Activated CD4-positive, alpha-beta T cell treated with anti-CD3 and anti-CD28 coated beads, Interleukin-2, amount 50 U/mL, for 16 hours (primary cell): Measurements from ENCODE around the gene KCNQ5.
"Not testable (repeated sequence)": the region's sequence is repeated elsewhere in the genome, so short reads cannot be mapped to it uniquely, and the experiment has no call there.

ENCODE experiments used
- DNase-seq: peaks from one replicate; pipeline ENCODE4 v3.0.0-alpha.2; 2020

KCNQ5 gene

DNA sequence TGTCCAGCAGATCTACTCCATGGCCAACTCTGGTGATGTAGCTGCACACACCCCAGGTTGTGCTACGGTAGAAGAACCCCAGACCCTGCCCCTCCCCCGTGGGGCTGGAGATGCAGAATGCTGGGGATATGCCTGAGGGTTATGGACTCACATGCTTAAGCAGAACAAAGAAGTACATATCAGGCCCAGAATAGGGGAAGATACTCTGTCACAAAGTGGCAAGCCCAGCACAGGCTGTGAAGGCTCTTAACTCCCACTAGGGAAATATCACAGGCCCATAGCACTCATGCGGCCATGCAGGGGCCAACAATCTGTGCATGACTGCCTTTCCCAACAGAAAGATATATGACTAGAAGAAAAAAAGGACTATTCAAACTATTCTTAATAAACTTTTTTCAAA, 234.9 kb downstream of the KCNQ5 start:
- DNase-seq: no peak

DNA sequence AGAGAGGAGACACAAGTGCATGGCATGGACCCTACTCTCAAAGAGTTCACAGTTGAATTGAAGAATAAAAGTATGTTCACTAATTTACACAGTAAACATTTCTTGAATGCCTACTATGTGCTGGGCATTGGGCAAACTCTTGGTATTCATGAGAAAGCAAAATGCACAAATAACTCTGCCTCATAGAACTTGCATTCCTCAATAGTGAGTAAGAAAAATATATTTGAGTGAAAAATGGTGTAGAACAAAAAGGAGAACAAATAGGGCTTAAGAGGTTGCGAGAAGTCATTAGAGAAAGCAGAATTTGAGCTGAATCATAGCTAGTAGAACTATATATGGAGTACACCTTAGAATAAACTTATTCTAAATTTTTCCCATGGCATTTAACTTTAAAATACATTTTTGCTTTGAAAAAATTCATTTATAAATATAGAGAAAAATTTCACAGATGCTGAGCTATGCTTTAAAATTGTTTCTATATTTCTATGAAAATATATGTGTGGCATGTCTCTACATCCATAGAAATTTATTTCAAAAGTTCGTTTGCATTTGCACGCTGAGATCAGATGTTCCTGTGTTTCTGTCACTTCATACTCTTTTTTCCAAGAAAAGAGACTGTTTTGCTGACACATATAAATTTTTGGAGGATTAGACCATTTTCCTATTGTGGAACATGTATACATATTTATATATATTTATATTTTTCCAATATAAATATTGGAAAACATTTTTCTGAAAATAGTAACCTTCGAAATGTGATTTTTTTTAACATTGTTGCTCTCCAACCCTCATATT, 236.1 kb downstream of the KCNQ5 start:
- DNase-seq: no peak

- no peak for DNase-seq
Observed at GRCh38 chr6:72861059-72861458, 239.2 kb downstream of the KCNQ5 start.

DNA sequence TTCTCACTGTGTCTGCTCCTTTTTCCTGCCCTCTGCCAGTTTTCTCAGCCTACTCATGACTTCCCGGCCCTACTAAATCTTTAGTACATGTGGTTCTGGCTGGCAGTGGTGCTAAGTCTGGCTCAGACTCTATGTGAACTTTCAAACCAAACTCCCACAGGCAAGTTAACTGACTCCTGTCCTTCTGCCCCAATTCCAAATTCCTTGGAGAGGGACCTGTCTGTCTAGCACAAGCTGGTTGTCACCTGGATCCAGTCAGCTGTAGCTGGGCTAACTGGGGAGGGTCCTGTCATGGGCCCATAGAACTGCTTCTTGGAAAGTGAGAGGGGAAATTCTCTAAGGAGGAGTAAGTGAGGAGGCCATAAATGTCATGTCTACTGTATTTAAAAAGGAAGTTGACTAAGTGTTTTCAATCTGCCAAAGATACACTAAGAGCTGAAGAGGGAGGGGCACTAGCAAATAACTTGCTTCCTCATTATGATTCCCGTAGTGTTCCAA, 240.1 kb downstream of the KCNQ5 start:
- no peak for DNase-seq

DNA sequence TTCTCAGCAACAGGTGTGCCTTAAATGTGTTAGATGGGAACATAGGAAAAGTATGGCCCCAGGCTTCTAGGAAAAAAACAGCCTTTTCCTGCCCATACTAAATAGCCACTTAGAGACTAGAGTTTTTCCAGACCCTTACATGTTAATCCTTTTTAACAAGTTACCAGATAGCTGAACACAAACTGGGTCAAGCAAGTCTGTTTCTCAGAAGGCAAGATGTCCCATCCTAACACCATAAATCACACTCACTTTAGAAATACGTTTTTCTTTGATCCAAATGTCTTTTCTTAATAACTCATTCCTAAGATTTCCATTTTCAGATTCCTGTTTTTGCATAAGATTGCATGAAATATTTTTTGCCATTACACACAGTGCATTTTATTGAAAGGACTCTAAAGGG, 241.3 kb downstream of the KCNQ5 start:
- DNase-seq: no peak

DNA sequence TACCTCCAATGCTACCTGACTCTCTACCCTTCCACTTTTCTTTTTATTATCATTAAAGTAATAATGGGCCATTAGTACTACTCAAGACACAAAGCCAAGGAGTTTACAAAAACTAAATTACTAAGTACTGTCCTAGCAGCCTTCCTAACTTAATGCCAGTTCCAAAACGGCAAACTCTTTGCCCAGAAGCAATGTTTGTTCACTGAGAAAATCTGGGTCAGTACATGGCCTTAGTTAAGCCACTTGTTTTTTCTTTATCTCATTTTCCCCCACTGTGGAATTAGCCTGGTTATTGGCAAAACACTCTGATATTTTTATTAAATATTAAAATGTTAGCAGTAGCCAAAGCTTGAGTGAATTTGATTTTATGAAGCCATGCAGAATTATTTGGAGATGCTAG, 242.4 kb downstream of the KCNQ5 start:
- DNase-seq: no peak

DNA sequence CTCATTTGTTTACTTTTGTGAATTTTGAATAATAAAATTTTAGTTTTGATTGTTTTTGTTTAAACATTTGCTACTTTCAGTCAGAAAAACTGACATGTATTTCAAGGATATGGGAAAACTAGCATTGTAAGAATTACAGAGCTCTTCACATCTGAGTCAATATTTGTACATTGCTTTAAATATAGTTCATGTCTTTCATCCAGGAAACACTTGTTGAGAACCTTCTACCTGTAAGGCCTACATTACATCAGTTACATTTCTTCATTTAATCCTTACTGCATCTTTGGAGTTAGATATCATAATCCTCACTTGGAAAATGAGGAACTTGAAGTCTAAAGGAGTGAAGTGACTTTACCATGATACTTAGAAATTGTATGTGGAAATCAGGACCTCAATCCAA, 242.9 kb downstream of the KCNQ5 start:
- DNase-seq: no peak

DNA sequence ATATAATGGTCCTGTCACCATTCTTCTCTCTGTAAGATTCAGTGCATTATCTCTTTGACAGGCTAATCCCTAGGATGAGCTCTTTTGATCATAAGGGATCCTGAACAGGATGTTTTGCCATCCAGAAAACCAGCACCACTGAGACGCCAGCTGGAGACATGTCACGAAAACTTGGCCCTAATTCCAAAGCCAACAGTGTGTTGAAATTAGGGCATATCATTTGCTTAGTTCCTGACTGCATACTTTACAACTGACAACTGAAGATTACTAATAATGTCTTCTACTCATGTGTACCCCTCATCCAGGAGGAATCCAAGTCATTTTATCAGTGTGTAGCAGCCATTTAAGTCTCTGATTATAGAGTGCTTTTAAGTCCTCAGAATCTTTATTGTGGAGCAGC, 243.6 kb downstream of the KCNQ5 start:
- no peak for DNase-seq

- no peak for DNase-seq
Observed at GRCh38 chr6:72869621-72870020, 247.8 kb downstream of the KCNQ5 start.

- DNase-seq: no peak
Observed at GRCh38 chr6:72873433-72873832, 251.6 kb downstream of the KCNQ5 start.

DNA sequence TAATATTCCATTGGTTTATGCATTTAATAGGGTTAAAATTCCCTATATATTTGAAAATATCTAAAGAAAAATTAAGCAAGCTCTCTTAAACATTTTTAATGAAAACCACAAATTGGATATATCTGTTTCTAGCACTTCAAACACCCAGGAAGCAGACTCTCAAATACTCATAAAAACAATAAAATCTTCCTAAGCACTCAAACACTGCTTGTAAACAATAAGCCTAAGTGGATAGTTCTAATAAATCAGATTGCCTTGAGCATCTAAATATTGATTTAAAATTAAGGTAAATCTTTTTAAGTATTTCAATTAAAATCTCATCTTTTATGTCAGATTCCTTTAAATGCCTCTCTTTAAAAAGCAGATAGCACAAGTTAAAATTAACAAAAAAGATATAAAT, 254.4 kb downstream of the KCNQ5 start:
- DNase-seq: no peak

DNA sequence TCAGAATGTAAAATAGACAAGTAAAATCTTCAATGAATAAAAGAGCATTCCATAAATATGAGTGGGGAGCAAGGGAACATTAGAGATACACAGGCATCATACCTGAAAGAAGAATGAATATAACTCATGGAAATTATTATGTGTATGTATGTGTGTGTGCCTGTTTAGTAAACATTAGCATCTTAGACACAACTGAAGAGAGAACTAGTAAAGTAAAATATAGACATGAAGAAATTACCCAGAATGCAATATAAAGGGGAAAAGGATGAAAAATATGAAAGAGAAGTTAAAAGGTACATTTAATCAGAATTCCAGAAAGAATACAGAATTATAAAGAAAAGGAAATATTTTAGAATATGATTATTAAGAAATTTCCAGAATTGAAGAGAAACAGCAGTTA, 264.3 kb downstream of the KCNQ5 start:
- no peak for DNase-seq

DNA sequence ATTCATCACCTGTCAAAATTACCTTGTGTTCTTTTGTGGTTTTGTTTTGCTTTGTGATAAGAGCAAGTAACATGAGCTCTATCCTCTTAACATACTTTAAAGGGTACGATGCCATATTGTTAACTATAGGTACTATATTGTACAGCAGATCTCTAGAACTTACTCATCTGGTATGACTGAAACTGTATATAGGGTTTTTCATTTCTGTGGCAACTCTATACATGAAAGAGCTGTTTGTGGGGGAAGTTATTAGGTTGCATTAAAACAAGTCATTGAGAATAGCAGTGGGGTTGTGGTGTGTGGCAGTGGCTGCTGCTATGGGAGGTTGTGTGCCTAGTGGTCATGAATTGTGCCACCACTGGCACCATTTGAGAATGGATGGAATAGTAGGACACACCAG, 268.4 kb downstream of the KCNQ5 start:
- peak; percentile 3 for DNase-seq

DNA sequence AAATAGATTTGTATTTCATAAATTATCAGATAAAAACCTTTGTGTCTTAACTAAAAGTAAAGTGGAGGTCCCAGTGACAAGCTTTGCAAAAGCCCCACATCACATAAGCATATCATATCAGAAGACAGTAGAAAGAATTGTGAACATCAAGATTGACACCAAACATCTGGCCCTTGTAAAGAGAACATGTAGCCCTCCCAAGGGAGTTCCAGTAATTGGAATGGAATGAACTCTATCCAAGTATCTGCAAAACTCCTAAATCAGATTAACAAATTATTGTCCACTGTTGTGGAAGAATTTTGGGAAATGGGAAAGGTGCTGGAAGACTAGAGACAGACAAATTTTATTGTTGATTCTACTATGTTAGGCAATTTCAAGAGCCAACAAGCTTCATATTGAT, 268.8 kb downstream of the KCNQ5 start:
- DNase-seq: no peak

DNA sequence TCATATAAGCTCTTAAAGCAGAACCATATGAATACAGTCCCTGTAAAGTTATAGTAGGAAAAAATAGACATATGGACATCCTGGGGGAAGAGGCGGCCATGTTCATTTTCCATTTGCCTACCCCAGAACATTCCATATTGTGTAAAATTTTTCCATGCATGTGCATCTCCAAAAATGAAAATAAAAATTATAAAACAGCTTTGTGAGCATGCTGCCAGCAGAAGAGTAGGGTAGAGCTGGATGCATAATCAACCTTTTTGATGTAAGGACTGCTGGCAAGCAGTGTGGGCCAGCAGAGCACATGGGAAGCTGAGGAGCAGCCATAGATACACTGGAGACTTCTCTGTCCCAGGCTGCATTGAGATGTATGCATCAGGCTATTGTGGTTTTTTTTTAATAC, 271.0 kb downstream of the KCNQ5 start:
- no peak for DNase-seq

- no peak for DNase-seq
Observed at GRCh38 chr6:72894091-72894490, 272.2 kb downstream of the KCNQ5 start.

GRCh38 chr6:72898313-72898712, 276.4 kb downstream of the KCNQ5 start:
- not testable (repeated sequence) for DNase-seq

DNA sequence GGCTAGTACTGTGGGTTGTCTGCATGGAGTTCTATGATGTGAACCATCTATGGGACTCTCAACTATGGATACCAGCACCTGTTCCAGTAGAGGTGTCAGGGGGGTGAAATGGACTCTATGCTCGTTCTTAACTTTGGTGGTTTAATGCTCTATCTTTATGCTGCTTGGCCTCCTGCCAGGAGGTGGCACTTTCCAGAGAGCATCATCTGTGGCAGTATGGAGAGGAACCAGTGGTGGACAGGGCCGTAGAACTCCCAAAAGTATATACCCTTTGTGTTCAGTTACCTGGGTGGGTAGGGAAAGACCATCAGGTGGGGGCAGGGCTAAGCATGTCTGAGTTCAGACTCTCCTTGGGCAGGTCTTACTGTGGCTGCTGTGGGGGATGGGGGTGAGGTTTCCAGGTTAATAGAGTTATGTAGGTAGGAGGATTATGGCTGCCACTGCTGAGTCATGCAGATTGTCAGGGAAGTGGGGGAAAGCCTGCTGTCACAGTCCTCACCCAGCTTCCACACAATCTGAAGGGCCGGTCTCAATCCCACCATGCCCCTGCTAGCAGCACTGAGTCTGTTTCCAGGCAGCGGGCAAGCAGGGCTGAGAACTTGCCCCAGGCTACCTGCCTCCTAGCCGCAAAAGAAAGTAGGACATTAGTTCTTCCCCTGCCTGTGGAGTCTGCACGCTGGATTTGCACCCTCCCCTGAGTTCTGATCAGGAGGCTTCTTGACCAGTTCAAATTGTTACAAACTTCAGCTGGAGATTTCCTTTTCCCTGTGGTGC, 284.0 kb downstream of the KCNQ5 start:
- DNase-seq: no peak

DNA sequence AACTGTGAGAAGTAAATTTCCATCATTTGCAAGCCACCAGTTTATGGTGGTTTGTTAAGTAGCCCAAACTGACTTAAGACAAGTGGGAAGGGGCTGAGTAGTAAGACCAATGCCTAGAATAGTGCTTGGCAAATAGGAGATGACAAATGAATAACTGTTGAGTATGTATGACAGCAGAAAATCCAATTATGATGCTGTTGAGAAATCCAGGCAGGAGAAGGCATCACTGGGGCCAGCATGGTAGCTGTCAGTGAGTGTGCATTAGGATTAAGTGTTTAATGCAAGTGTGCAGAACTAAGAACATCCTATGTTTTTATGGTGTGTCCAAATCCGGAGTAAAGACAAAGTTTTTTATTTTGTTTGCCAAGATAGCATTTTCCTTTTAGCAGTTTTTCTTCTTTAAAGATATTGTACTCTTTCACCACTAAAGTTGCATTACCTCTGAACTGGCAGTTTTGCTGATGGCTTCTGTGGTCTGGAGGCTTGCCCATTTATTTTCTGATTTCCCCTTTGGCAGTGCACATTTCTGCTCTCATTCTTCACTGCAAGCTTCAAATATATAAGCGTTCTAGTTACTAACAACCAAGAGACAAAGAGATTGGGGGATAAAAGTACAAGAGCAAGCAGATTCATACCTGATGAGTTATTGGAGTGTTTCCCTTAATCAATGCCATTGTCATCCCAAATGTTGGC, 289.7 kb downstream of the KCNQ5 start:
- DNase-seq: no peak

- no peak for DNase-seq
Observed at GRCh38 chr6:72913797-72914196, 291.9 kb downstream of the KCNQ5 start.

DNA sequence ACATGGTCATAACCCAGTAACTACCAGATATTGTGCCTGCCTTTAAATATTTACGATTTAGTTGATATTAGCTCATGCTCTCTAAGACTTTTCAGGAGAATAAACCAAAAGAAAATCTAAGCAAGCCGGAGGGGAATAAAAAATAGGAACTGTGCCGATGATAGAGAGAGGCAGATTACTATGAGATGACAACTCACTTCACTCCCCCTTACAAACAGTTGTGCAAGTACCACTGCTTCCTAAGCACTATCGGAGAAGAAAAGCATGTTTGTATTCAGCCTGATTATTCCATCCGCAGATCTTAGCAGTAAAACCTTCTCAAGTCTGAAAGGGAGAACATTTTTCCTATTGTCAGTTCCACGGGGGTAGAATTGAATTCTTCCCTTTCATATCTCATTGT, 294.4 kb downstream of the KCNQ5 start:
- DNase-seq: no peak

GRCh38 chr6:72916906-72917305, 295.0 kb downstream of the KCNQ5 start:
- DNase-seq: no peak

- no peak for DNase-seq
Observed at GRCh38 chr6:72922401-72922800, 300.5 kb downstream of the KCNQ5 start.

DNA sequence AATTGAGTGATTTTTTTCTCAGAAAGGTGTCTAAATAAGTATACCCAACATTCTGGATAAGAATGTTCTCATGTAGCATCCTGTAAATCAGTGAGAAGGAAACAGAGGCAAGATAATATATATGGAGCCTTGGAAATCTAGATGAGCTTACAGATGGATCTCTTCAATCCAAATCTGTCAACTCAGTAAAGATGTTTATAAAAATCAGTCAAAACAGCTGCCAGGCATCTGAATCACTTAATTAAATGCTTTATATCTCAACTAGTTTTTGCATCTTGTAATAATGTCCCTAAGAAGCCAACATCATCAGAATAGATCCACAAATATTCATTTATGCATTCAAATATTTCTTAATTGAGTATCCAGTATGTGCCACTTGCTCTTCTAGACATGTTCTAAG, 303.3 kb downstream of the KCNQ5 start:
- DNase-seq: no peak
